ENCODE results near the gene HMSD.
A peak's percentile ranks its signal among the peaks of the same experiment; 100 is the strongest.
"Not testable (repeated sequence)": the region's sequence is repeated elsewhere in the genome, so short reads cannot be mapped to it uniquely, and the experiment has no call there.

The HMSD gene, protein sequence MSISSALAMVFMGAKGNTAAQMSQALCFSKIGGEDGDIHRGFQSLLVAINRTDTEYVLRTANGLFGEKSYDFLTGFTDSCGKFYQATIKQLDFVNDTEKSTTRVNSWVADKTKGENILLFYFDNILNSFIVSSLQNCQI

DNA sequence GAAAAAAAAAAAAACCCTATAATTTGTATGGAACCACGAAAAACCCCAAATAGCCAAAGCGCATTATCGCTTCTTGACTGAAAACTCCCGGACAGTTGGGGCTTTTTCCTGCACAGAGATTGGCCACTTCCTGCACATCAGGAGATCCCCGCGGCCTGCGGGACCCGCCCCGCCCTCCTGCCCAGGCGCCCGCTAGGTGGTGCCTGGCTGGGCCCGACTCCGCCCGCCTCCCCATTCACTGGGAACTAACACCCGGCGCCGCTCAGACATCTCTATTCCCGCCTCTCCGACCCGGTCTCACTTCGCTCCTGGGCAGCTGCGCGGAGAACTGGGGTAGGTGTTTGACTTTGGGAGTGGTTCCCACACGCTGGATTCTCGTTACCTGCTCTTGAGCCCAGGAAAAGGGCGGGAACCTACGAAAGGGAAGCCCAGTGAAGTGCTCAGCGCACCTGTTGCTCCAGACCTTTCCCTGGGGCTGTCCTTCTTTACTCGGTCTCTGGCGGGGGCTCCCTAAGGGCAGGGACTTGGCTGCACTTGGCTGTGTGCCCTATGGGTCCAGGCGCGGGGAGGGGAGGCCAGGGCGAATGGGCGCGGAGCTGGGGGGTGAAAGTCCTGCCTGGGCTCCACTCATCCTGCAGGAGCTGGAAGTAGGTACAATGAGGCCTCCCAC, at the start of gene HMSD:
TSS of gene HMSD (plus strand) at position 234 of the 670 bp plus-strand sequence. CDS start 4,155 bp downstream, outside the sequence.
- DNase-seq: peak; percentile 38

DNA sequence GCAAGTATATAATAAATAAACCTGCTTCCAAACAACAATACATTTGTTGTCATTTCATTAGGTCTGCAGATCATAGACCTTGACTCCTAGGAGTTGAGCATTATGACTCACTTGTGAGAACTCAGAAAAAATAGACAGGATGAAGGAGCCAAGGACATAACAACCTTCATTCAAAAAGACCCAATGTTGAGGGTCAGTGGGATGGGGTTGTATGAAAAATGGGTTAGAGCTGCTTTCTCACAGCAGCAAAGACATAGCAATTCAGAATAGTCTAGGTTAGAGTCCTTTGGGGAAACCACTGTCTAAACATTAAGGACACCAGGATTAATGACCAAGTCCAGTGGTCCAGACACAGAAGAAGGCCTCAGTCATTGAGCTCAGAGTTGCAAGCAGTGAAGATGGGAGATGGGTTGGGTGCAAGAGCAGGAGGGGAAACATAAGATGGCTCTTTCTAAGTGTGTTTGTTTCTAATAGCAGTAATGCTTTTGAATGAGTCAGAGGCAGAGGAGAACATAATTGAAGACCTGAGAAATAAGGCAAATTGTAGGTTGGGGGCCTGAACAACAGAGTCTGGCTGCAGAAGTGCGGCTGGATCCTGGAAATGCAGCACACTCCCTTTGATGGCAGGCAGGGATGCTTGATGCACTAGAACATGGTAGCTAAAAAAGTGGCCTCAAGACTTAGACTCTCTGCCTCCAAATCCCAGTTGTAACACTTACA, 45.1 kb upstream of the HMSD start:
- DNase-seq: no peak

GRCh38 chr18:63904694-63905093, 44.4 kb upstream of the HMSD start:
- DNase-seq: no peak

DNA sequence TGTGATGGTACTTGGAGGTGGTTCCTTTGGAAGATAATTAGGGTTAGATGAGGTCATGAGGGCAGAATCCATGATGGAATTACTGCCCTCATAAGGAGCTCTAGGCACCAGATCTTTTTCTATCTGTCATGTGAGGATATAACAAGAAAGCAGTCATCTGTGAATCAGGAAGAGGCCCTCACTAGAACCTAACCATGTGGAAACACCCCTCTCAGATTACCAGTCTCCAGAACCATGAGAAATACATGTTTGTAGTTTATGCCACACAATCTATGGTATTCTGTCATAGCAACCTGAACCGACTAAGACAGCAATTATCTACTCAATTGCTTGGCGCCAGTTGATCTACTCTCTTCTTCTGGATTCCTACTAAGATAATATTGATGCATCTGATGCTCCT, 43.7 kb upstream of the HMSD start:
- DNase-seq: no peak

DNA sequence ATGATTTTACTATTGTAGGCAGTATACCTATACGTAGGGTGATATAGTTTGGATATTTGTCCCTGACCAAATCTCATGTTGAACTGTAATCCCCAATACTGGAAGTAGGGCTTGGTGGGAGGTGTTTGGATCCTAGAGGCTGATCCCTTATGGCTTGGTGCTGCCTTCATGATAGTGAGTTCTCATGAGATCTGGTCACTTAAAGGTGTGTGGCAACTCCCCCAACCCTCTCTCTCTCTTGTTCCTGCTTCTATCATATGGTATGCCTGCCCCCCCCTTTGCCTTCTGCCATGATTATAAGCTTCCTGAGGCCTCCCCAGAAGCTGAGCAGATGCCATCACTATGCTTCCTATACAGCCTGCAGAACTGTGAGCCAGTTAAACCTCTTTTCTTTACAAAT, 43.0 kb upstream of the HMSD start:
- no peak for DNase-seq

- no peak for DNase-seq
Observed at GRCh38 chr18:63907664-63908063, 41.4 kb upstream of the HMSD start, which contains the start of gene SERPINB10. Gene SERPINB10 (plus strand): TSS chr18:63907958. CDS start chr18:63915511, 7,553 bp downstream.

- no peak for DNase-seq
Observed at GRCh38 chr18:63908858-63909257, 40.2 kb upstream of the HMSD start.

GRCh38 chr18:63909870-63910269, 39.2 kb upstream of the HMSD start:
- DNase-seq: no peak

DNA sequence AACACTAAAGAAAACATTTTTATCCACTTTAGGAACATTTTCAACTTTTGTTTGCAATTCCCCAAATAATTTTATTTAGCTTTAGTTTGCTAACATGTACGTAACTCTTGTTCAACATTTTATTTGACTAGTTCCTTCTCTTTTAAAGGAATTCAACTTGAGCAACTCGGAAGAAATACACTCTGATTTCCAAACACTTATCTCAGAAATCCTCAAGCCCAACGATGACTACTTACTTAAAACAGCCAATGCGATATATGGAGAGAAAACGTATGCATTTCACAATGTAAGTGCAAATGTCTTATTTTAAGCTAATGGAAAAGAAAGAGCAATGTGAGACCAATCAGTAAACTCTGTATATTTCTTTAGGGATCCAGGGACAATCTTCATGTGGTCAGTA, 31.3 kb upstream of the HMSD start:
- no peak for DNase-seq

DNA sequence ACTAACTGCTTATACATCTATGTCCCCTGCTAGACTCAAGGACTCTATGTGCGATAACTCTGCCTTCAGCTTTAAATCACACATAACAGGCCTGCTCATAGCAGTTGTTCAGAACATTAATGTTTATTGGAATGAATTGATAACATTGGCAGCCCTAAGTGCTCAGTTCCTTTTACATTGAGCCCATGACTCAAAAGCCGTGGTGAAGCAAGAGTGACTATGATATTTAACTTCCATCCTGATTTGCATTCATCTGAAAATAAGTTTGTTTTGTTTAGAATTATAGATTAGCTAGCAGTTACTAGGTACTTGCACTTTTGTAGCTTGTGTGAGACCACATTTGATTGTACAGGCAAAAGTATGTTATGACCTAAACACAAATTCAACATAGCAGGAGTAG, 27.1 kb upstream of the HMSD start:
- no peak for DNase-seq

DNA sequence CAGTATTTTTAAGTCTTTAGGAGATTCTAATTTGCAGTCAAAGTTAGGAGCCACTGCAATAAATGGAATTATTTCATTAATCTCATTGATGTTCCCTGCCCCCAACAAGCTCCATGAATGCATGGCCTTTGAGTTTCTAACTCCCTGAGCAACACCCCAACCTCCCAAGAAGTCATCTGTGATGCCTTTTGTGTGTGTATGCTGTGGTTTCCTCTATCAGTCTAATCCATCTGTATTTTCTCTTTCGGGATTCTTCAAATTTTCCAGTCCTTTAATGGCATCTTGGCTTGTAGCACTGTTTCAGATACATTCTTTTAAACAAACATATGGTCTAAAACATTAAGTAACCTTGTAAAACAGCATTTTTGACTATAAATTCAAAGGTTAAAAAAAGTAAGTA, 24.6 kb upstream of the HMSD start:
- no peak for DNase-seq

DNA sequence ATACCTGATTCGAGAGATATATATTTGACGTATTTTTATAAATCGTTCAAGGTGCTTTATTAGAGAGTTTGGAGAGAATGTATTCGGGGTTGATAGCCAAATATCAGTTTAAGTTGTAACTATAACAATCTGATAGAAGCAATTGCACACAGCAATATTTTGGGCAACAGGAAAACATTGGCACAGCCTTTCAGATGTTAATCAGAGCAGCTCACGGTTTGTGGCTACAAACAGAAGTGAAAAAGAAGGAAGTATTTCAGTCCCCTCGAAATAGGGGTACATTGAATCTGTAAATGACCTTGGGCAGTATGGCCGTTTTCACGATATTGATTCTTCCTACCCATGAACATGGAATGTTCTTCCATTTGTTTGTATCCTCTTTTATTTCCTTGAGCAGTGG, 20.8 kb upstream of the HMSD start:
- no peak for DNase-seq

GRCh38 chr18:63929369-63929768, 19.7 kb upstream of the HMSD start:
- not testable (repeated sequence) for DNase-seq

GRCh38 chr18:63930773-63931354, 18.2 kb upstream of the HMSD start:
- DNase-seq: no peak

DNA sequence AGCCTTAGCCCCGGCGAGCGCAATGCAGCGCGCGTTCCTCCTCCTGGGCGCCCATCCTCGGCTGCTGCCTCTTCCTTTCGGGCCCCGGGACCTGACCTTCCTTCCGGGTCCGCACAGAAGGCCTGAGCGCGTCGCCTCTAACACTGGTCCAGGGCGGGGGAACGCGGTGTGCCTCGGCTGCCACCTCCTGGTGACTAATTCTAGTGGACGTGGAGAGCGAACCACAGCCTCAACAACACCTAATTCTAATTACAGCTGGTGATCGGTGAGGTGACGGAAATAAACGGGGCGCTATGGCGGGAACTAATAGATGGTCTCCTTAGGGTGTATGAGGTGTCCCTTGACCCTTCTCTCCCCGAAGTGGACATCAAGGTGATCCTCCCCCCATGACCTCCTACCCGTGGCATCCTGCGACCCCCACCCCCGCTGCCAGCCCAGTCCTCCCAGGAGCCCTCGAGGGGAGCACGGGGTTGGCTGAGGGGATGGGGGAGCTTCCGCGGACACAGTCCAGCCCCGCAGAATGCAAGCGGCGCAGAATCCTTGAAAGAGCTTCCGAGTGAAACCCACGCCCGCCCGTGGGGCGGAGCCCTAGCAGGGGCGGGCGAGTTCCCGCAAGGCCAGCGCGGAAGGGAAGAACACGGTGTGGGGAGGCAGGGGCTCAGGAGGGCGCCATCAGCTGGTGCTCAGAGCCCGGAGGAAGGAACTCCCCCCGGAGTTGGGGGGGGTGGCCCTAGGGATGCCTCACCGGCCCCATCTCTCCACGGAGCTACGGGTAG, 12.8 kb upstream of the HMSD start:
- DNase-seq: peak; percentile 79

GRCh38 chr18:63936932-63937393, 12.1 kb upstream of the HMSD start:
- no peak for DNase-seq

DNA sequence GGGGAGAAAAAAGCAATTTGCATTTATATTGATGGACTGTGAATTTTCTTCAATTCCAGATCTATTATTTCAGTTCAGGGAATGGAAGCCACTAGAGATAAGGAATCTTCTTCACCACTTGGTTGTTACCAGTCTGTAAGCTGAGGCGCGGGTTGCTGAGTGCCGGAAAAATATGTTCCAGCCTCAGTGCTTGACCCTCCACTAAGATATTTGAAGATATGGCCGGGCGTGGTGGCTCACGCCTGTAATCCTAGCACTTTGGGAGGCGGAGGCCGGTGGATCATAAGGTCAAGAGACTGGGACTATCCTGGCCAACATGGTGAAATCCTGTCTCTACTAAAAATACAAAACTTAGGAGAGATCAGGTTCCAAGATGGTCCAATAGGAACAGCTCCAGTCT, 9.1 kb upstream of the HMSD start:
- no peak for DNase-seq

- DNase-seq: not testable (repeated sequence)
Observed at GRCh38 chr18:63940543-63941050, 8.5 kb upstream of the HMSD start.

- no peak for DNase-seq
Observed at GRCh38 chr18:63947051-63947790, 1.9 kb upstream of the HMSD start.

DNA sequence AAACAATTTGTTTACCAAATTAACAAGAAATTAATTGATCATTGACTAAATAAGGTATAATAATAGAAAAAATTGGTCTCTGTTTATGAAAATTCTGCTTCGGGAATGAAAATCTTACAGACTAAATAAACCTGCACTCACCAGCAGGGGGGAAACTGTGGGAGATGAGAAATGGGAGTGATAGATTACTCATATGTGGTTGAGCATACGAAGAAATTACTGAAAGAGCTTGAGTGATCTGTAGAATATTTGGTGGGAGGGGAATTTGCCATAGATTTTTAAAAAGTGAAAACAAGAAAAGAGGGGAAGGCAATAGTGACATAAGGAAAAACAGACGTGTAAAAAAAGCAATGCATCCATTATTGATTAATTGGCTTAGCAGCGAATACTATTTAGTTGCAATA, 2.2 kb downstream of the HMSD start:
- no peak for DNase-seq

DNA sequence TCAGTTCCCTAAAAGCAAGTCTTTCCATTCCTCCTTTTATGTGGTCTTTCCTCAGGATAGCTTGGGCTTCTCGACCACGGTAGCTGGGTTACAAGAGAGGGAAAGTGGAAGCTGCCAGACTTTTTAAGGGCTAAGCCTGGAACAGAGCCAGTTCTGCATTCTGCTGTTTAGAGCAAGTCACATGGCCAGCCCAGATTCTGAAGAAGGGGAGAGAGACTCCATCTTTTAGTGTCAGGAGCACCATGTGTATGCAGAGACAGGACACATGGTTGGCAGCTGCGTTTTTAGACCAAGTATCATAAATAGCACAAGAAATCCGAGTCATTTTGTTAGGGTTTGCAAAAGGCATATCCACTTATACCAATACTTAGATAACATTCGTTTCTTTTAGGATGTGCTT, 4.7 kb downstream of the HMSD start:
- DNase-seq: peak; percentile 19

GRCh38 chr18:63956755-63957154, 7.7 kb downstream of the HMSD start:
- no peak for DNase-seq

All from NCI-H1092 (cell line).